Activated CD4-positive, CD25-positive, alpha-beta regulatory T cell (primary cell): ENCODE data around the gene ZFPL1.

ENCODE experiments used
- DNase-seq, 4 experiments: peaks; one replicate each; lab custom pipeline; 2025; lab: John Stamatoyannopoulos, UW

ZFPL1 gene

DNA sequence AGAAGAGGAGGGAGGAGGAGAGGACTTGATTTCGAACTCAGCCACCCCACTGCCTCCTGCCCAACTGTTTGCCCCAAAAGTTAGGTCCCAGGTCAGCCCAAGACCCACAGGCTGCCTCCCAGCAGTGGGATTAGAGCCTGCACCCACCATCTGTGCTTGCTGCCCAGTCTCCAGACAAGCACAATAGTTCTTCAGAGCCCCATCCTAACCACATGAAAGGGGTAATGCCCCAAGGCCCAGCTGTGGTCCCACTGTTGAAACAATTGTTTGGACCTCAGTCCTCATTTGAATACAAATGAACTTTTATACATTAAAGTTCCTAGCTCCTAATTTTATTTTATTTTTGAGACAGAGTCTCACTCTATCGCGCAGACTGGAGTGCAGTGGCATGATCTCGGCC is 6.6 kb downstream of the ZFPL1 start:
- no peak for DNase-seq

DNA sequence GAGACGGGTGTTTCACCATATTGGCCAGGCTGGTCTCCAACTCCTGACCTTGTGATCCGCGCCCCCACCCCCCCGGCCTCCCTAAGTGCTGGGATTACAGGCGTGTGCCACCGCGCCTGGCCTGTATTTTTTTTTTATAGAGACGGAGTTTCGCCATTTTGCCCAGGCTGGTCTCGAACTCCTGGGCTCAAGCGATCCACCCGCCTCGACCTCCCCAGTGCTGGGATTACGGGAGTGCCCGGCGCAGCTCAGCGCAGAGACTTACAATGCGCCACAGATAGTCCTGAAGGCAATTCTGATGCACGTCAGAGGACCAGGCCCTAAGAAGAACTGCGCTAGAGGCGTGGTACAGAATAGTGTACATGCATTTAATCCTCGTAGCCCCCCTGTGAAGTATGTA is 11.4 kb downstream of the ZFPL1 start:
- no peak for DNase-seq

DNA sequence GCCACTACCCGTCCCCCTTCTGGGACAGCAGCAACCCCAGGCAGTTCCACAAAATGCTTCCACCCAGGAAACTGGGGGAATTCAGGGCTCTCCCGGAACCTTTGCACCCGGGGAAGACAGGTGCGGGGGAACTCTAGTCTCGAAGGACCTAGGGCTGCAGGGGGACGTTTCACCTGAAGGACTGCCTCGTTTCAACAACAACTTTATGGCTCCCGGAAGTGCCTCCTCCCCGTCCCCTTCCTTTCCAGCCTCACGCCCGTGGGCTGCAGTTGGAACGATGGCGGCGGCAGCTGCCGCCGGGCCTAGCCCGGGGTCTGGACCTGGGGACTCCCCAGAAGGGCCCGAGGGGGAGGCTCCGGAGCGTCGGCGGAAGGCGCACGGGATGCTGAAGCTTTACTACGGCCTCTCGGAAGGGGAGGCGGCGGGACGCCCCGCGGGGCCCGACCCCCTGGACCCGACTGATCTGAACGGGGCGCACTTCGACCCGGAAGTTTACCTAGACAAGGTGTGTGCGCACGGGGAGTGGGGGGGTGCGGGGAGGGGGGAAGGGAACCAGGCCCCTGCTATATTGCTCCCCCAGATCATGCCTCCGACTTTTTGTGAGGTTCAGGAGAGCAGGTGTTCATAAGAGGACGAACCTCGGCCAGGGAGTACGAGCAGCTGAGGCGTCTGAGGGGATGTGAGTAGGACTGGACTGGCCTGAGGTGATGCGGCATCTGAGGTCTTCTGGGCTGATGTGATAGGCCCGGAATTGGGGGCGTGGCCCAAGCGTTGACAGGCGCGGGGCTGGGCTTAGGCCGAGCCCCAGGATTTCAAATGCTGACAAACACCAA is 12.2 kb downstream of the ZFPL1 start, which contains the start of gene VPS51:
Gene VPS51 (plus strand): TSS at position 241 of the 833 bp plus-strand sequence. CDS start 37 bp downstream, at position 278.
- DNase-seq: peak; percentile 61 to 75 (median 68)

DNA sequence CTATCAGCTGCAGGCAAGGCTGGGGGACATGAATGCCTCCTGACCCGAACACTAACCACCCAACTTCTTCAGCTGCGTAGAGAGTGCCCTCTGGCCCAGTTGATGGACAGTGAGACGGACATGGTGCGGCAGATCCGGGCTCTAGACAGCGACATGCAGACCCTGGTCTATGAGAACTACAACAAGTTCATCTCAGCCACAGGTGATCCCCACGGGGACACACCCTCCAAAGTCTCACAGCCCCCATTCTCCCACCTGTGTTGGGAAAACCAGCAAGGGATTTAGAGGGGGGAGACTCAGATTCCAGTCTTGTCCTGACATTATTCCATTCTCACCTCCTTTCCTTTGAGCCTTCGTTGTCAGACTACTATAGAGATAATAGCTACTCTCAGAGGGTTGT is 12.9 kb downstream of the ZFPL1 start:
- DNase-seq: no peak

DNA sequence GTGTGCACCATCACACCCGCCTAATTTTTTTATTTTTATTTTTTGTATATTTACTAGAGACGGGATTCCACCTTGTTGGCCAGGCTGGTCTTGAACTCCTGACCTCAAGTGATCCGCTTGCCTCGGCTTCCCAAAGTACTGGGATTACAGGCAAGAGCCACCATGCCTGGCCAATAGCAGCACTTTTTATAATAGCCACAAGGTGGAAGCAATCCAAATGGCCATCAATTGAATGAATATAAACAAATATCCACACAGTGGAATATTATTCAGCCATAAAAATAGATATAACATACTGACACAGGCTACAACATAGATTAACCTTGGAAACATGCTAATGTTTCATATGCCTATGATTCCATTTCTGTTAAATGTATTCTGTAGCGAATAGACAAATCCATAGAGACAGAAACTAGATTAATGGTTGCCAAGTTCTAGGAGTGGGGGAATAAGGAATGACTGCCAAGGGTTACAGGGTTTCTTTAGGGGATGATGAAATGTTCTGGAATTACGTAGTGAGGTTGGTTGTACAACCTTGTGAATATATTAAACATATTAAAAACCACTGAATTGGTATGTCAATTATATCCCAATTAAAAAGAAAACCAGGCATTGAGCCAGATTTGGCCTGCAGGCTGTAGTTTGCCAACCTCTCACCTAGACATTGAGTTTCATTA is 16.8 kb downstream of the ZFPL1 start:
- DNase-seq: no peak

DNA sequence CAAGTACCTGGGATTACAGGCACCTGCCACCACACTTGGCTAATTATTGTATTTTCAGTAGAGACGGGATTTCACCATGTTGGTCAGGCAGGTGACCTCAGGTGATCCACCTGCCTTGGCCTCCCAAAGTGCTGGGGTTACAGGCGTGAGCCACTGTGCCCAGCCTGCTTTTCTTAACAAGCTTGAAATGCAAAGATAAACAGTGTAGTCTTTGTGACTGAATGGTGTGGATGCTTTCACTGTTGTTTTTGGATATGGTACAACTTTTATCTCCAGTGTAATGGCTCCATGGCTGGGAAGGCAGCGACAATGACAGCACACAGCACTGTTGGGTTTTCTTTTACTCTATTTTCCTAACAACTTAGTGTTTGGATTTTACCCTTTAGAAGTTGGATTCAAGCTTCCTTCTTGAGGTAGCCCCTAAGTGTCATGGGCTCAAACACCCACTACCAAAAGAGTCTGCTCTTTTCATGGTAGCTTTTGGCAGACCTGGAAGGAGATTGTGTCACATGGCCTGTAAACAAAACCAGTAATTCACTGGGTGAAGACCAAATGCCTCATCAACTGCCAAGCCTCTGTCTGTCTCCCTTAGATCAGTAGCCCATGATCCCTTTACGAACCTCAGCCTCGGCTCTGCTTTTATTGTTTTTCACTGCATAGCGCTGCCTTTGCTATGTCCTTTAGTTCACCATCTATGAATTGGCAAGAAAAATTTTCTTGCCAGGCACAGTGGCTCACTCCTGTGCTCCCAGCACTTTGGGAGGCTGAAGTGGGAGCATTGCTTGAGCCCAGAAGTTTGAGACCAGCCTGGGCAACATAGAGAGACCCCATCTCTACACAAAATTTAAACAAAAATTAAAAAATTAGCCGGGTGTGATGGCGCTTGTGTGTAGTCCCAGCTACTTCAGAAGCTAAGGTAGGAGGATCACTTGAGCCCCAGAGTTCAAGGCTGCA is 18.4 kb downstream of the ZFPL1 start:
- DNase-seq: no peak

DNA sequence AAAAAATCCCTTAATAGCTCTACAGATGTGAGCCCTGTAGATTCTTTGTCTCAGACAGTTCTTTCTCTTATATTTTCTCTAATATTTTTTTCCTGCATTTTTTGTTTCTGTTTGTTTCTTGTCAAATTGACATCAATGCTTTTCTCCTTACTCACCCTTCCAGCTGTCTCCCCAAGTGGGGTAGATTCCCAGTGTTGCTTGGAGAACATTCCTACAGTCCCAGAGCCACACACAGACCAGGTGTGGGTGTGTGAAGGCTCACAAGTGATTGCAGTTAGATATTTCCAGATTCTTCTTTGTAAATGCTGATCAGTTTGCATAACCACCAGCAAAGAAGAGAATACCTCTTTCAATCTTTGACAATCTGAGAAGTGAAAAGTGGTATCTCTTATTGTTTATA is 19.5 kb downstream of the ZFPL1 start:
- DNase-seq: no peak

DNA sequence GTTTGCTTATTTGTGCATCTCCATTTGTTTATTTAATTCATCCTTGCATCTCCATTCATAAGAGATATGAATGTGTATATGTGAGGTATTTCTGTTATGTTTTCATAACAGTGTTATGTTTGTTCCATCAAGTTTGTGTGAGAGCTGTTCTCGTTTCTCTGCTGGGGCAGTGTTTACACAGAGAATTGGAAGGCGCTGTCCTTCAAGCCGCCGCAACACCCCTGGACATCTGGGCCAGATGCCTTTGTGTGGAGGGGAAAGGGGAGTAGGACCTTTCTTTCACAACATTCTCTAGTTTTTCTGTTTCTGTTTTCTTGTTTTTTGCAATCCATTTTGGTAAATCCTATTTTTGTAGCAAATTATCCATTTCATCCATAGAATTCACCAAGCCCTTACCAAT is 20.6 kb downstream of the ZFPL1 start:
- no peak for DNase-seq

DNA sequence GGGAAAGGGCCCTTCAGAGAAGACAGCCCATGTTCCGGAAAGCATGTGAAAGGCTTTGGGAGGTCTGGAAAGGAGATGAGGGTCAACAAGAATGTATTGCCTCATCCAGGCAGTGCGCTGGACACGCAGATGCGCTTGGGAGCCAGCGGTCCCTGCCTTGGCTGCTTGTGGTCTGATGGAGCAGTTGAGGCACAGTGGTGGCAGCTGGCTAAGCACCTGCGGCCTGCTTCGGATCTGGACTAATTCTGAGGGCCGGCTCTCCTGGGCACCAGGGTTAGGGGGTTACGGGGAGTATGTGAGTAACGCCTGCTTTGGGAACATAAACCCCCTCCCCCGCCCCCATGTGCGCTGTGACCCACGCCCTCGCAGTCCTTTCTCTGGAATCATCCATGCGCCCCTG is 23.1 kb downstream of the ZFPL1 start:
- DNase-seq: no peak

DNA sequence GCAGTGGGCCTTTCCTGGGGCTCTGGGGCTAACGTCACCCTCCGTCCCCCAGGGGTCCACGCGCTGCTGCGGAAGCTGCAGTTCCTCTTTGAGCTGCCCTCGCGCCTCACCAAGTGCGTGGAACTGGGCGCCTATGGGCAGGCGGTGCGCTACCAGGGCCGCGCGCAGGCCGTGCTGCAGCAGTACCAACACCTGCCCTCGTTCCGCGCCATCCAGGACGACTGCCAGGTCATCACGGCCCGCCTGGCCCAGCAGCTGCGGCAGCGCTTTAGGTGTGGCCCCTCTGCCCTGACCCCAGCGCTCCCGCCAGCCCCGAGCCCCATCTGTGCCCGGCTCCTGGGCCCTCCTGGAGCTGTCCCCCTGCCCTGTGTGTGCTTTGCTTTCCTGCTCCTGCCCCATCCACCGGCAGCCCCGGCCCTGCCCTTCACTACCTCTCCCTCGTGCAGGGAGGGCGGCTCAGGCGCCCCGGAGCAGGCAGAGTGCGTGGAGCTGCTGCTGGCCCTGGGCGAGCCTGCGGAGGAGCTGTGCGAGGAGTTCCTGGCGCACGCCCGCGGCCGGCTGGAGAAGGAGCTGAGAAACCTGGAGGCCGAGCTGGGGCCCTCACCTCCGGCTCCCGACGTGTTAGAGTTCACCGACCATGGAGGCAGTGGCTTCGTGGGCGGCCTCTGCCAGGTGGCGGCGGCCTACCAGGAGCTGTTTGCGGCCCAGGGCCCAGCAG is 23.9 kb downstream of the ZFPL1 start:
- DNase-seq: no peak

DNA sequence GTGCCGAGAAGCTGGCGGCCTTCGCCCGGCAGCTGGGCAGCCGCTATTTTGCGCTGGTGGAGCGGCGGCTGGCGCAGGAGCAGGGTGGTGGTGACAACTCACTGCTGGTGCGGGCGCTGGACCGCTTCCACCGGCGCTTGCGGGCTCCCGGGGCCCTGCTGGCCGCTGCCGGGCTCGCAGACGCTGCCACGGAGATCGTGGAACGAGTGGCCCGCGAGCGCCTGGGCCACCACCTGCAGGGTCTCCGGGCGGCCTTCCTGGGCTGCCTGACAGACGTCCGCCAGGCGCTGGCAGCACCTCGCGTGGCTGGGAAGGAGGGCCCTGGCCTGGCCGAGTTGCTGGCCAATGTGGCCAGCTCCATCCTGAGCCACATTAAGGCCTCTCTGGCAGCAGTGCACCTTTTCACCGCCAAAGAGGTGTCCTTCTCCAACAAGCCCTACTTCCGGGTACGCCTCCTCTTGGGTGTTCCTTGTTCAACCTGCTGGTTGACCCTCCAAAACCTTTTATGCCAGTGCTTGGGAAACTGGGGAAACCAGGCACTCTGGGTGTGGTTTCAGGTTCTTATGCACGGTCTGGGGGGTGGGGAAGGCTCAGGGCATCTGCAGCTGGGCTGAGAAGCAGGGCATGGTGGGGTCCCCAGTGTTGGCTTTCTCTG is 24.6 kb downstream of the ZFPL1 start:
- no peak for DNase-seq

DNA sequence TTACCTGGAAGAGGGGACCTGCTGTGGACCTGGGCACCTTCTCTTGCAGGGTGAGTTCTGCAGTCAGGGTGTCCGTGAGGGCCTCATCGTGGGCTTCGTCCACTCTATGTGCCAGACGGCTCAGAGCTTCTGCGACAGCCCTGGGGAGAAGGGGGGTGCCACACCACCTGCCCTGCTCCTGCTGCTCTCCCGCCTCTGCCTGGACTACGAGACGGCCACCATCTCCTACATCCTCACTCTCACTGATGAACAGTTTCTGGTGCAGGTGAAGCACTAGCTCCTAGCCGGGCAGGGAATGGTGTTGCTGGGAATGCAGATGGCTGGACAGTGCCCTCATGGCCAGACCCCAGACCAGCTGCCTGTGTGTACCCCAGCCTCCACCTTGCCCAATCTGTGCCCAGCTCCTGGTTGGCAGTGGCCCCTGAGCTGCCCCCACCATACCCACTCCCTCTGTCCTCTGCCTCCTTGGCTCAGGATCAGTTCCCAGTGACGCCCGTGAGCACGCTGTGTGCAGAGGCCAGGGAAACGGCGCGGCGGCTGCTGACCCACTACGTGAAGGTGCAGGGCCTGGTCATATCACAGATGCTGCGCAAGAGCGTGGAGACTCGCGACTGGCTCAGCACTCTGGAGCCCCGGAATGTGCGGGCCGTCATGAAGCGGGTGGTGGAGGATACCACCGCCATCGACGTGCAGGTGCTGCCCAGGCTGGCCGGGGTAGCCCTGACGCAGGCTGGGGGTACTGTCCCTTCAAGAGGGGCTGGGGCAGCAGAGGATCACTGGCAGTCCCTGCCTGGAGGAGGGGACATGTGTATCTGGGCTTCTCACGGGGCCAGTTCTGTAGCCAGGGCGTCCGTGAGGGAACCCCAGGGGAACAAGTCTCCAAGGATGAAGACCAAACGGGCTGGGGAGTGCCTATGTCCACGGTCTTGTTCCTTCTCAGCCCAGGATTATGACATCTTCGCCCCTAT is 25.5 kb downstream of the ZFPL1 start:
- DNase-seq: no peak

DNA sequence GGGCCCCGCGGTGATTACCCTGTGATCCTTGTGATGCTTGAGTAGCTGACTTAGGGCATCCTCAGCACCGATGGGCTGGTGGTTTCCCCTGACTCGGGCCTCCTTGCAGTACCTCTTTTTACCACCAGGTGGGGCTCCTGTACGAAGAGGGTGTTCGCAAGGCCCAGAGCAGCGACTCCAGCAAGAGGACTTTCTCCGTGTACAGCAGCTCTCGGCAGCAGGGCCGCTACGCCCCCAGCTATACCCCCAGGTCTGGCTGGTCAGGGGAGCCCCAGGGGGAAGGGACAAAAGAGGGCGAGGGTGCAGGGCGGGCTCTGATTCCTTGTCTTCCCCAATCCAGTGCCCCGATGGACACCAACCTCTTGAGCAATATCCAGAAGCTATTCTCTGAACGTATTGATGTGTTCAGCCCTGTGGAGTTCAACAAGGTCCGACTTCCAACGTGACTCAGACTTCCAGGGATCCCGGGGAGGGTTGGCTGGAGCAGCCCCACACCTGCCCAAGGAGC is 26.4 kb downstream of the ZFPL1 start:
- DNase-seq: peak; percentile 83 to 99 (median 92)

DNA sequence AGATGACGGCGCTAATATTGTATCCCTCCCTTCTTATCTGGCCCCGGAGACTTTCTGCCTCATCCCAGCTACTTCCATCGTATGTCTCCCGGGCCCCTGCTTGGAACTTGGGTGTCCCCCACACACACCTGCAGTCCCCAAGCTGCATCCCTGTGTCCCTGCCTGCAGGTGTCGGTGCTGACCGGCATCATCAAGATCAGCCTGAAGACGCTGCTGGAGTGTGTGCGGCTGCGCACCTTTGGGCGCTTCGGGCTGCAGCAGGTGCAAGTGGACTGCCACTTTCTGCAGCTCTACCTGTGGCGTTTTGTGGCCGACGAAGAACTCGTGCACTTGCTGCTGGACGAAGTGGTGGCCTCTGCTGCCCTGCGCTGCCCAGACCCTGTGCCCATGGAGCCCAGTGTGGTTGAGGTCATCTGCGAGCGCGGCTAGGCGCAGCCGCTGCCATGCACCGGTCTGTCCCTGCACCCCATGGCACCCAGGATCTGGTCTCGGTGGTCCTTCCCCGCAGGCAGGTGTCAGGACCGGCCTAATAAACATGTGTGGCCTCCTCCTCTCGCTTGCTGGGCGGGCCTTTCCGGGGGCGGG is 27.2 kb downstream of the ZFPL1 start:
- no peak for DNase-seq

DNA sequence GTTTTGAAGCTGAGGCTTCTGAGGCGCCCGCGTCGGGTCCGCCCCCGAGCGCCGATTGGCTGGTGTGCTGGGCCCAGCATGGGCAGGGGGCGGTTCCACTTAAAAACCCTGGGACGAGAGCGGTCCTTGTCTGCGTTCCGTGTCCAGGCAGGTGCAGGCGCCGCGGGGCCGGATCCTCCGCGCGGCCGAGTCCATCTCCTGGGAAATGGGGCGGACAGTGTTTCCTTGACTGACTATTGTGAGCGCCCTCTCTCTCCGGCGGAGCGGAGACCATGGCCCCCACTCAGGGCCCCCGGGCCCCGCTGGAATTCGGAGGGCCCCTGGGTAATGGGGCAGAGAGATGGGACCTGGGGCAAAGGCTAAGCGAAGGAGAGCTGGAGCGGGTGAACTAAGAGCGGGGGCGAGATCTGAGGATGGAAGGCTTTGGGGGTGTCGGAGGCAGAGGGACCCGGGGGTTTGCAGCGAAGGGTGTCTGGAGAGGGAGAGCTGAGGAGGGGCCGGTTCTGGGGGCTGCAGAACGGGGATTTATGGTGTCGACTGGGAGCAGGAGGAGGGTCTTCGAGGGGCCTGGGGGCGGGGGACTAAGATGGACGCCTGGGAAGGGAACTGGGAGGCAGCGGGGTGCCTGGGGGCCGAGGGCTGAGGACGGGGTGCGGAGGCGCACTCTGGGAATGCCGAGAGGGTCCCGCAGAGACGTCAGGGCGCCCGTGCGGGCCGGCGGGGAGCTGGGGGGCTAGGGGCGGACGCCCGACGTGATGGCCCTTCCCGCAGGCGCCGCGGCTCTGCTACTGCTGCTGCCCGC is 27.9 kb downstream of the ZFPL1 start, which contains the start of gene TM7SF2:
Gene TM7SF2 (plus strand): TSS at position 129 of the 802 bp plus-strand sequence. CDS start 144 bp downstream, at position 273.
- DNase-seq: peak; percentile 78 to 92 (median 84)

DNA sequence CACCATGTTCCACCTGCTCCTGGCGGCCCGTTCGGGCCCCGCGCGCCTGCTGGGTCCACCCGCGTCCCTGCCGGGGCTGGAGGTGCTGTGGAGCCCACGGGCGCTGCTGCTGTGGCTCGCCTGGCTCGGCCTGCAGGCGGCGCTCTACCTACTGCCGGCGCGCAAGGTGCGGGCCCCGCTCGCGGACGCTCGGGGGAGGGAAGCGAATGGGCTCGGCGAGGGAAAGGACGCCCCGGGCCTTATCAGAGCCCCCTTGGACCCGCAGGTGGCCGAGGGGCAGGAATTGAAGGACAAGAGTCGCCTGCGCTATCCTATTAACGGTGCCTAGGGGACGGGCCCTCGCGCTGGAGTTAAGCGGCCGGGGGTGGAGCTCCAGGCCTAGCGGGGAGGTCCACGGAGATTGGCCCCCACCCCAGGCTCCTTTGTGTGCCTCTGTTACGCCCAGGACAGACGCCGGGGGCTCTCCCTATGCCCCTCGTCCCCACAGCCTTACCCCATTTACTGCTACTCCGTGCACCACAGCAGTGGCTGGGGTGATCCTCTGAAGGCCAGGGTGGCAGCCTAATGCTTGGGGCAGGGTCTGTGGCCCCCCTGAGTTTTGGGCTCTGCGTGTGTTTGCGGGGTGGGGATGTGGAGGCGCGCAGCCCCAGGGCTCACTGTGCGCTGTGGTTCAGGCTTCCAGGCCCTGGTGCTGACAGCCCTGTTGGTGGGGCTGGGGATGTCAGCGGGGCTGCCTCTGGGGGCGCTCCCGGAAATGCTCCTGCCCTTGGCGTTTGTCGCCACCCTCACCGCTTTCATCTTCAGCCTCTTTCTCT is 28.7 kb downstream of the ZFPL1 start:
- peak; percentile 44 to 70 (median 61) for DNase-seq

DNA sequence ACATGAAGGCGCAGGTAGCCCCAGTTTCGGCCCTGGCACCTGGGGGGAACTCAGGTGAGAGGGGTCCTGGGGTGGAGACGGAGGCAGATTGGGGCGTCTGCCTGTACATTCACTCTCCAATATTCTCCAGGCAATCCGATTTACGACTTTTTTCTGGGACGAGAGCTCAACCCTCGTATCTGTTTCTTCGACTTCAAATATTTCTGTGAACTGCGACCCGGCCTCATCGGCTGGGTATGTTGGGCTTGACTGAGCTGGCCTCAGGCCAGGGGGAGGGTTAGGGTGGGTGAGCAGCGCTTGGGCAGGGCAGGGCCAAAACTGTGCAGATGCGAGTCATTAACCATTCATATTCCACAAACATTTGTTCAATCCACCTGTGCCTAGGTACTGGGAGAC is 29.3 kb downstream of the ZFPL1 start:
- no peak for DNase-seq
